ENCODE data around the gene ZNF507.

Gene ZNF507

DNA sequence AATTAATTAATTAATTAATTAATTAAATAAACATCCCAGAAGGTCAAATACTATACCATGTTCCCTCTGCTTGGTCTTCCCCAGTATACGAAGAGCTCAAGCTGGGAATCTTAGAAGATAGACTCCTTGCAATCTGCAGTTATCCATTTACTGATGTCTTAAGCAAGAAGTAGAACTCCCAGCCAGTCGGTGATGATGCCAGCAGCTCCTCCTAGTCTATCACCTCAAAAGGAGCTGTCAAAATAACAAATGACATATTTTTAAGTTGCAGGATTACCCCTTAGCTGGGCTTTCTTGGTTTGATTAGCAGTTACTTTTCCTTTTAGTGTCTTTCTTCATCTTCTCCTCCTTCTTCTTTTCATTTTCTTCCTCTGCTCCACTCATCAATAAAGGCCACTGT lies 6.0 kb upstream of the ZNF507 start:
- in situ Hi-C loops (cut with MboI; ENCODE audit: low sequenced_read_pairs): no loop called here

DNA sequence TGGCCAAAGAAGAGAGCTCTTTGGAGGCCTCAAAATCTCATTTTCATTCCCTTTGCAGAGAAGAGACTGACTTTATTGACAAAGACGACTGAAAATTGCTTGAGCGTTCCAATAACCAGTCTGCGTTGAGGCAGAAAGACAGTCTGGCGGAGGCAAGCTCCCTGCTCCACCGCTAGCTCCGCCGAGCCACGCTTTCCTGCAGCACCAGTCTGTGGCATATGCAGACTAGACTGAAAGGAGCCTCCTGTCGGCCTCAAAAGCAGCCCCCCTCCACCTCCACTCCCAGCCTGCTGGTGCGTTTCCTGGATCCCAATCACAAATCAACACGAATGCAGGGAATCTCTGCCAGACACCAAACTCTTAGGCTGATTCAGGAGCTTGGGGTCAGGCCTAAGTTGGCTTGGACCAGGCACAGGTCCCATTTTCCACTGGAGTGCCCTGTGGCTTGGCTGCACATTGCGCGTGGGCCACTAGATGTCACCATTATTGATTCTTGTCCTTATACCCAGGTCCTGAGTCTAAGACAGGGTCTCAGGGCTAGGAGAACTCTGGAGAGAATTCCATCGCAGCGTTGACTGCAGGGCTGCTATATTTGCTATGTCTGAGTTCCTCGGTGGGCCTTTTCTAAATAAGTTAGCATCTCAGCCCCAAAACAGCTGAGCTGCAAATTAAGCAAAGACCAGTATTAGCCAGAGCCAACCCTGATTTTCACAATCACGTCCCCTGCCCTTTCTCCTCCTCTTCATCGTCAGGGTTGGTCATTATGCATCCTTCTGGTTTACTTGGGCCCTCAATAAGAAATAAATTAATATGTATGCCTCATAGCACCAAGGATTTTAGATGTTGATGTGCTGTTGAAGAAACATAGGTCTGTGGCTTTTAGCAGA lies 5.2 kb upstream of the ZNF507 start:
- in situ Hi-C loops (cut with MboI; ENCODE audit: low sequenced_read_pairs): no loop called here

DNA sequence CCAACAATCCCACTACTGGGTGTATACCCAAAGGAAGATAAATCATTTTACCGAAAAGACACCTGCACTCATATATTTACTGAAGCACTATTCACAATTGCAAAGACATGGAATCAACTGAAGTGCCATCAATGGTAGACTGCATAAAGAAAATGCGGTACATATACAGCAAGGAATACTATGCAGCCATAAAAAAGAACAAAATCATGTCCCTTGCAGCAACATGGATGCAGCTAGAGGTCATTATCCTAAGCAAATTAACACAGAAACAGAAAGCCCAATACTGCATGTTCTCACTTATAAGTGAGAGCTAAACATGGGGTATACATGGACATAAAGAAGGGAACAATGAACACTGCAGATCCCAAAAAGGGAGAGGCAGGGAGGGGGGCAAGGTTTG lies 2.7 kb upstream of the ZNF507 start:
- in situ Hi-C loops (cut with MboI; ENCODE audit: low sequenced_read_pairs): no loop called here

DNA sequence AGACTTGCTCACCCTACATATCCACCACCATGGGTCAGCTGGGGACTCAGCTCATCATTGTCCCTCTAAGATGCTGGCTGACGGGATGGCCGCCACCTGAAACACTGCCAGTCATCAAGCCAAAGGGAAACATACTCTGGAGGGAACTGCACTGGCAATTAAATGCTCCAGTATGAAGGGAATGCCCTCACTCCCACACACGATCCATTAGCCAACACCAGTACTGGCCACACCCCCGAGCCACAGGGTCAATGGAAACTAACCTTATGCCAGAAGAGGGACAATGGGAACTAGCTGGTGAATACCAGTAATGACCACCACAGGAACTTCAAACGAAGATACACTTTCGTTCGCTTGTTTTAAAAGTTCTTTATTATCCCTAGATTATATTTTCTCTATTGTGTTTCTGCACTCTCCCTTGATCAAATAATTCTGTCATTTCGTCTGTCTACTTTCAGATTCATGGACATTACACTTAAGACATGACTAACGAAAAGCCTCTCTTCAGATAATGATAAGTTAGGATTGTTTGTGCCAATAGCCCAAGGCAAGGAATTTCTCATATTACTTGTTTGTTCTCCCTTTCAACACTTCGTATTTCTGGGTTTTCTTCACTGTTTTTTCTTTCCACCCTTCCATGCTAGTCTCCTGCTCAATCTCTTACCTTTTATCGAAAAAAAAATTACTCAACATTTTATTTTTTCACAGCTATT lies 1.7 kb upstream of the ZNF507 start:
- in situ Hi-C loops (cut with MboI; ENCODE audit: low sequenced_read_pairs): no loop called here

DNA sequence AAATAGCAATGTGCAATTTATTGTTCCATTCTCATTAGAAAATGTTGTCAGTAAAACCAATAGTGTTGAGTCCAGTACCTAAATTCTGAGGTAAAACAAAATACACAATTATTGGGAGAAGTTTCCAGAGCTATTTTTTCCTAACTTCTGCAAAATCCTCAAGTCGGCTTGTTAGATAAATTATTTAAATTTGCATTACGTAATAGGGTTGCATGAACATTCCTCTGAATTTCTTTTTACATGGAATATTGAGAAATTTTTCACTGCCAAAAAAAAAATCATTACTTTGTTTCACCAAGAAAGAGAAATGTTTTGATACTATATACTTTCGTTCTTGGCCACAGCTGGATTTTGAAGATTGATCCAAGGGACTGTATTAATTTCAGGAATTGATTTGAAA lies 1.5 kb downstream of the ZNF507 start:
- in situ Hi-C loops (cut with MboI; ENCODE audit: low sequenced_read_pairs): no loop called here

DNA sequence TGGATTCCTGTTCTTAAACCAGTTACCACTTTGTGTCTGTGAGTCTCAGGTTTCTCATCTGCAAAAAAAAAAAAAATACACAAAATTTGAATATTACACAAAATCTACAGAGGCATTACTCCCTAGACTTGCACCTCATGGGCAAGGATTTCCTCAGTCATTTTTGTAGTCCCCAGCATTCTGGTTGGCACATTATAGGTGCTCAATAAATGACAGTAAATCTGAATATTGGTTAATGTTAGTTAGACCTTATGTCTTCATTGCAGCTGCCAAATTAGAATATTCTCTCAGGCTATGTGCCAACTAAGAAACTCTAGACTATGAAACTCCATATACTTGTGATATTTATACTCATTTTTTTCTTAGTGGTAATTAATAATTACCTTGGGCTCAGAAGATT lies 2.2 kb downstream of the ZNF507 start:
- in situ Hi-C loops (cut with MboI; ENCODE audit: low sequenced_read_pairs): no loop called here

DNA sequence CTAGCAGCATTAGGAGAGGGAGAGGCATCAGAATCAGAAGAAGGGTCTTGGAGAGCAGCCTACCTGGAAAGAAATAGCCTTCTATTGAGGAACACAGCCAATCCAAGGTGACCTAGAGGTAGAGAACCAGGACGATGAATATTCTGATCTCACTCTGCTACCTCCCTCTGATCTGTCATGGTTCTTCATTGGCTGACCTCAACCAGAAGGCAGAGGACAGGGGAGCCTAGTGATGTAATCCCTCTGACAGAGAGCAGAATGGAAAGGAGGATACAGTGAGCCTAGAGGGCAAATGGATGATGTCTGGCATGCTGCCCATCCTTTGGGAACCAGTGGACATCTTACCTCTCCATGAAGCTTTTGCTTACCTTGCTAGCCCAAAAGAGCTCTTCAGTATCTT lies 3.6 kb downstream of the ZNF507 start:
- in situ Hi-C loops (cut with MboI; ENCODE audit: low sequenced_read_pairs): no loop called here

DNA sequence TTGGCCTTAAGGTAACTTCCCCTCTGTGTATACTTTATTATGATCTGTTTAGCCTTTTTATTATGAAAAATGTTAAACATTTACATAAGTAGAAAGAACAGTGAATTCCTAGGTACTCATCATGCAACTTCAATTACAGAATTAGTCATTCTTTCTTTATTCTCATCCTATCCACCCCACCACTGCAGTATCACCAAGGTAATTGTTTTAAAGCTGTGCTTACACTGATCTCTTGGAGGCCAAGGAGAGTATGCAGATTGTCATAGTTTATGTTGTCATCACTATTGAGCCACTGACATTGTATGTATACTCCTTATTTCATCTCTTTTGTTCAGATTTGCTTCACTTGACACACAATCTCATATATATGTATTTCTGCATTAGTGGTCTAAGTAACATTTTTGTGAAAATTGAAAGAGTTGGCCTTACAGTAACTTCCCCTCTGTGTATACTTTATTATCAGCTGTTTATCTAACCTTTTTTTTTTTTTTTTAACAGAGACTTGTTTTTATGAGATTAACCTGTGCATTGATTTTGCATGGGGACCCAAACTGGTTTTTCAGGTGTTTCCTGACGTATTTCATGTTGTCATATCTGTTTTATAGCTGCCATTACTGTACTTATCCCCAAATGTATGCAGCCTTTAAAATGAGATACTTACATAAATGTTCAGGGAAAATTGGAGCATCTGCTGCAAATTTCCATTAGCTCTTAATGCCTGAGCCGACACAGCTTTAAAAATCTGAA lies 4.5 kb downstream of the ZNF507 start:
- in situ Hi-C loops (cut with MboI; ENCODE audit: low sequenced_read_pairs): no loop called here

DNA sequence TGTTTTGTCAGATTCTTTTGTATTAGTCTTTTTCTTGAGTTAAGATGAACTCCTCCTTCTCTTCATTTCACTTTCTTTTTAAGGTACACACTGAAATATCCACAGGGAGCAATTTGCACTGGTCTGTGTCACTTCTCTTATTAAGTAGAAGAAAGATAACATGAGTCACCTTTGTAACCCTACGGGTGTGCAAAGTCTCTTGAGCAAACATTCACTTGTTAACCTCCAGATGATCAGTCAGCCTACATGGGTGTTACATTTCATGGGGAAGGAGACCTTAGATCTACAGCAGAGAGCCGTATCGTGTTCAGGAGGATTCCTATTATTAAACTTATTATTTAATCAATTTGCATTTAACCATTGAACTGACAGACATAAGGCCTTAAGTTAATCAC lies 5.1 kb downstream of the ZNF507 start:
- in situ Hi-C loops (cut with MboI; ENCODE audit: low sequenced_read_pairs): no loop called here

DNA sequence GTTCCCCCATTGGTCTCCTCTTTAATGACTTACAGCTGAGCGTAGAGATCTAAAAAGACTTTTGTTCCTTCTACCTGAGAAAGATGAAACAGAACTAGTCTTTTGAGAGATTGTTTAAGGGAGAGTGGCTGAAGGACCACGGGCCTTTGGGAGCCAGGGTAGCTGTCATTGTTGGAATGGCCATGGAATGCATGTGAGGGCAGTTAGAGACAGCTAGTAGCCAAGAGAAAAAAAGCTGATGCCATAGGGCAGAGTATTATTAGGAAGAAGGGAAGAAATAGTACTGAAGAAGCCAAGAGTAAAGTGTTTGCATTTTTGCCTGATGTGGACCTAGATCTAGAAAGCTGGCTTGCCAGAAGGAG lies 5.6 kb downstream of the ZNF507 start:
- in situ Hi-C loops (cut with MboI; ENCODE audit: low sequenced_read_pairs): no loop called here

DNA sequence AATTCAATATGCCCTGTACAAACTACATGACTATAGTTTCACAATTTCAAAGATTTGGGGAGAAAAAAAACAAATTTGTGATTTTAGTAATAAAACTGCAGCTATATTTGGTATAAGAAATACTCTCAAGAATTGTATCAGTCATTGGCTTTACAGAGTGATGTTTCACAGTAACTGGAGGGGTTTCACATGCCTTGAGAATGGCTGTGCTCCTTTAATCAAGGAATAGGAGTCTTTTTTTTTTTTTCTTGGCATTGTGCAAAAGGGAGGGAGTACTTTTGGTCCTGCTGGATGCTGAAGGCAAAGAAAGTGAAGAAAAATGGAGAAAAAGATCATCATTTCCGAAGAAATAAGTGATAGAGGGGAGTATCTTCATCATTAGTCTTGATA lies 6.8 kb downstream of the ZNF507 start:
- in situ Hi-C loops (cut with MboI; ENCODE audit: low sequenced_read_pairs): no loop called here

DNA sequence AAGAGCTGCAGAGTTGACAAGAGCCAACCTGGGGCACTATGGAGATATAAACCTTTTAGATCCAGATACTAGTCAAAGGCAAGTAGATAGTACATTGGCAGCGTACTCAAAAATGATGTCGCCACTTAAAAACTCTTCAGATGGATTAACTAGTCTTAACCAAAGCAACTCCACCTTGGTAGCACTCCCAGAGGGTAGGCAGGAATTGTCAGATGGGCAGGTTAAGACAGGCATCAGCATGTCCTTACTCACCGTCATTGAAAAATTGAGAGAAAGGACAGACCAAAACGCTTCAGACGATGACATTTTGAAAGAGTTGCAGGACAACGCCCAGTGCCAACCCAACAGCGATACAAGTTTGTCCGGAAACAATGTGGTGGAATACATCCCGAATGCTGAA lies 8.9 kb downstream of the ZNF507 start:
- in situ Hi-C loops (cut with MboI; ENCODE audit: low sequenced_read_pairs): no loop called here

DNA sequence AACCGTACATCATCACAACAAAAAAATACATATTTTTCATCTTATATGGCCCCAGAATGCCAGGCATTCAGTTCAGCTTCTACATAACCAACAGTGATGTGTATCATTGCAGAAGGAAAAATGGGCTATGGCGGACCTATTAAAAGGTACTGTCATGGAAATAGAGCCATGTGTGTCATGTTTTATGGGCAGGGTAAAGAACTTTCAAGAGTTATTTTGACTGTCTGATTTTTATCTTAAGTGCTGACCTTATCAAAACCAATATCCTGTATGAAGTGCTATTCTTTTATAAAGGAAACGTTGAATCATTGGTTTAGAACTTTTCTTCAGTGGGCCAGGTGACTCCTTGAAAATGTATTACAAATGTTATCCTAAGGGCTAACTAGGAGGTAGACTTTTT lies 9.9 kb downstream of the ZNF507 start:
- in situ Hi-C loops (cut with MboI; ENCODE audit: low sequenced_read_pairs): no loop called here

DNA sequence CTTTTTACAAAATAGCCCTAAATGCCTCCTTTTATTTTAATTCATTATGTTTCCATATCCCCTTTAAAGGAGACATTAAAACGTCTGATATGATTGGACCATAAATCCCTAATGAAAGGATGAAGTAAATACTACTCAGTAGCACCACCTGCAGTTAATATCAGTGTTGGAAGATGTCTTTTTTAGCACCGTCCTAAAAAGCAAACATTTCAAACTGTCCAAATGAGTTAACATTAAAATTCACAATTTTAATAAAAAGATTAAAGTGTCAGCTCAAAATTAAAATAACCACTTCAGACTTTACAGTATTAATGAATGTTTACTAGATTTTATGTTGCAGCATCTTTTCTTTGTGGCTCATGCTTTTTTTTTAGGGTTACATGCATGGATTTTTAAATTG lies 12.3 kb downstream of the ZNF507 start:
- in situ Hi-C loops (cut with MboI; ENCODE audit: low sequenced_read_pairs): no loop called here

DNA sequence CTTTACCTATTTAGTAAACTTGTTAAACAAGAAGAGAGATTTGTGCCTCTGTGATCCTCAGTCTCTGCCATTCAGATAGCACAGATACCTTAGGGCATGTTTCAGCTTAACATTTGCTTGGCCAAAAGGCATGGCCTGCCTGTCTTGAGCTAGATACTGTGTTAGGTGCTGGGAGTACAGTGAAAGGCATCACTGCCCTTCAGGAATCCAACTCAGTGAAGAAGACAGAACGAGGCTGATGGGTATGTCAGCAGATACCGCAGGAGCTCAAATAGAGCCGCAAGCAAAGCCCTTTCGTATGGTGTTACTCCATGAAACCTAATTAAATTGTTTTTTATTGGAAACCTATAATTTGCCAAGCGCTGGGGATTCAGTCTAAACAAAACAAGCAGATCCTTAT lies 12.9 kb downstream of the ZNF507 start:
- in situ Hi-C loops (cut with MboI; ENCODE audit: low sequenced_read_pairs): no loop called here

DNA sequence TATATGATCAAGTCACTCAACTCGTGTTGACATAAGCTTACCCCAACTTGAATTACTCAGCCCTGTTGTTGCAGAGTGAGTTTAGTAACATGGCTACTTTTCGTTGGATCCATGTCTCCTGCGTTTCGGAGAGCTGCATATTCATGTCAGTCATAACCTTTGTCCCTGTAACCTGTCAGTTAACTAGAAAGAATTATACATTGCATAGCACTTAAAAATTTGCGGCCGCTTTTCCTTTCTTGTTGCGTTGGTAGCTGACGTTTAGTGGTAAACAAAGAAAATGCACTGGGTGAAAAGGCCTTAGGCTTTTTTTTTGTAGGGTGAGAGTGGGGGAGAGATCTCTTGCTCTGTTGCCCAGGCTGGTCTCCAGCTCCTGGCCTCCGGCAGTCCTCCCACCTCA lies 14.2 kb downstream of the ZNF507 start:
- in situ Hi-C loops (cut with MboI; ENCODE audit: low sequenced_read_pairs): no loop called here

DNA sequence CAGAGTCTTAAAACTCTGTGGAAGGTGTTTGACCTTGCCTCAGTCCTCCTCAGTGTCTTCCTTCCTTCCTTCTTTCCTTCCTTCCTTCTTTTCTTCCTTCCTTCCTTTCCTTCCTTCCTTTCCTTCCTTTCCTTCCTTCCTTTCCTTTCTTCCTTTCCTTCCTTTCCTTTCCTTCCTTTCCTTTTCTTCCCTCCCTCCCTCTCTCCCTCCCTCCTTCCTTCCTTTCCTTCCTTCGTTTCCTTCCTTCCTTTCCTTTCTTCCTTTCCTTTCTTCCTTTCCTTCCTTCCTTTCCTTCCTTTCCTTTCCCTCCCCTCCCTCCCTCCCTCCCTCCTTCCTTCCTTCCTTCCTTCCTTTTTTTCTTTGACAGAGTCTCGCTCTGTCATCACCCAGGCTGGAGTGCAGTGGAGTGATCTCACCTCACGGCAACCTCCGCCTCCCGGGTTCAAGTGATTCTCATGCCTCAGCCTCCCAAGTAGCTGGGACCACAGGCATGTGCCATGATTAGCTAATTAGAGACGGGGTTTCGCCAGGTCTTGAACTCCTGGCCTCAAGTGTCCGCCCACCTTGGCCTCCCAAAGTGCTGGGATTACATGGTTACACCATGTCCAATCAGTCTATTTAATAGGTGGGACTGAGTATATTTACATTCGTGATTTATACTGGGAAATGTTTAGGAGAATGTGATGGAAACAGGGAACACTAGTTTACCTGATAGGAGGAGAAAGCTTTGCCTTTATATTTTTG lies 16.3 kb downstream of the ZNF507 start:
- in situ Hi-C loops (cut with MboI; ENCODE audit: low sequenced_read_pairs): no loop called here

DNA sequence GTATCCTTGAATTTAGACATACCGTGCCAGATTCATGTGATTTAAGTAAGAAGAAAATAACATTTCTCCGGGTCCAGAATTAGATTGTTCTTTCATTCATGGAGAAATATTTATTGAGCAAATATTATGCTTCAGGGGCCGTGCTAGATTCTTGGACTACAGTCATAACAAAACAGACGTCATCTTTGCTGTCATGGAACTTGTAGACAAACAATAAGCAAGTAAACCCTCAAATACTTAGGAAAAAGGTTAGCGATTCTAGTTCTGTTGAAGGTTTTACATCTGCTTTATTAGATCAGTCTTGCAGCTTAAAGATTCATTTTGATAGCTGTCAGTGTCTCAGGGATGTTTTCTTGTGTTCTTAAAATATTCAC lies 16.9 kb downstream of the ZNF507 start:
- in situ Hi-C loops (cut with MboI; ENCODE audit: low sequenced_read_pairs): no loop called here

DNA sequence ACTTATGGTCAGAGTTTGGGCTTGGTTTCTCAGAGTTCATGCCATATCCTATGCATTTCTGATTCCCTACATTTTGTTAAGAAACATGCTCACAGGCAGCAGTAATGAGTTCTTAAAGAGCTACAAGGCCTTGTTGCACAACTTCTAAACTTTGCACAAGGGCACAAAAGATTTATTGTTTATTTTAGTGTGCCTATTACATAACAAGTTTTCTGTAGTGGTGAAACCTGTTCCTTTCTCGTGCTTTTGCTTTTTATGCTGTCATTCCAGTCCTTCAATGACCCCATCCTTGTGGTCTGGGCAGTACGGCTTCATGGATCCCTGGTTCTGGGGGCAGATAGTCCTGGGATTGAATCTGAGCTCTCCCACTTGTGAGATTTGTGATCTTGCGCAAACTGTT lies 17.8 kb downstream of the ZNF507 start:
- in situ Hi-C loops (cut with MboI; ENCODE audit: low sequenced_read_pairs): no loop called here

DNA sequence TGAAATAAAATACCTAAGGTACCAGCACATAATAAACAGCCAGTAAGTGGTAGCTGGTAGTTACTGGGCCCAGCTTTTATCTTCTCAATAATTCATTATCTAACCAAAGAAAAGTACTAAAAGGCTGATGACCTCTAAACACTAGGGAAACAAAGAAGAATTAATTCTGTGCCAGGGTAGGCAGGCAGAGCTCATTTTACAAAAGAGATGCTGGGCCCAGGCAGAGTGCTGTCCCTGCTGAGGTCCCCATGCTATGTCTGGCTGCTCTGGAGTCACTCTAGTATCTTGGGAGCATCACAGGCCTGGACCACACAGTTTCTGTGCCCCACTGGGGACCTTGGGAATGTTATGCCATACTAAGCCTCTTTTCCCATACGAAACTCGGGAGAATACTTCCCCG lies 18.2 kb downstream of the ZNF507 start:
- in situ Hi-C loops (cut with MboI; ENCODE audit: low sequenced_read_pairs): no loop called here

DNA sequence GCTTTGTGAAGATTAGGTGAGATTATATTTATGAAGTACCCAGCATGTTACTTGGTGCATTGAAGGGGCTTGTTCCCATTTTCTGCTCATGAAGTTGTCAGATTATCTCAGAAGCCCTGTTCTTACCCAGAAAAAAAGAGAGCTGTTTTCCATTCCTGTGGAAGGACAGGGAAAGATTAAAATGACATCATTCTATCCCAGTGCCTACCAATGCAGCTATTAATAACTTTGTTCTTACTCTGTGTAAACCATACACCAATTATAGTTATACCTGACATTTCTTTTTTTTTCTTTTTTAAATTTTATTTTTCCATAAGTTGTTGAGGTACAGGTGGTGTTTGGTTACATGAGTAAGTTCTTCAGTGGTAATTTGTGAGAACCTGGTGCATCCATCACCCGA lies 18.6 kb downstream of the ZNF507 start:
- in situ Hi-C loops (cut with MboI; ENCODE audit: low sequenced_read_pairs): no loop called here
